HG02678 (cell line): ENCODE measurements around the gene FCER1G.
A peak's percentile ranks its signal among the peaks of the same experiment; 100 is the strongest.
"Not testable (repeated sequence)": the region's sequence is repeated elsewhere in the genome, so short reads cannot be mapped to it uniquely, and the experiment has no call there.

Experiments used
- ATAC-seq: cut with Tn5 transposase; IDR thresholded peaks from one replicate; pipeline ENCODE4 v1.9.1; 2021; ENCODE audit warnings: mild to moderate bottlenecking, moderate library complexity; ENCODE audit not compliant: unreplicated experiment

Gene FCER1G

DNA sequence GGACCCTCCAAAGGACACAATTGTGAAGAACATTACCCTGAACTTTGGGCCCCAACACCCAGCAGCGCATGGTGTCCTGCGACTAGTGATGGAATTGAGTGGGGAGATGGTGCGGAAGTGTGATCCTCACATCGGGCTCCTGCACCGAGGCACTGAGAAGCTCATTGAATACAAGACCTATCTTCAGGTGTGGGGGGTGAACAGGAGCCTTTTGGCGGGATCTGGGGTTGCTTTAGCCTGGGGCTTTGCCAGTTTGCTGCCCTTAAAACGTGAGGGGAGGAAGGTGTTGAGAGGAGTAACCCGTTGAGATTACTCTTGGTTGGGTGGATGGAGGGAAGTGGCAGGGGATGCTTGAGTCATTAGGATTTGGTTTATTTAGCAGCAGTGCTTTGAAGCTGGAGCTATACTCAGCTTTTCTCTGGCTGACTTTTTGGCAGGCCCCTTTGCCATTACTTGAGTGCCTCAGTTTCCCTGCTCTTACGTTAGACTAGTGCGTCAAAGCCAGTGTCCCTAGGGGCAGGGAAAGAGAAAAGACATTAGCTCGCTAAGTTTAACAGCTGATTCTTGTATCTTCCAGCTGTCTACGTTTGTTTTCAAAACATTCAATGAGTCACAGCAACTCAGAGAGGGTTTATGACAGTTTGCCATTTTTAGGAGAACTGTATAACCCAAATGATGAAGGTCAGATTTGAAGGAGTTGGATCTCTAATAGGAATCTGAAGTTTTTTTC, 8.5 kb upstream of the FCER1G start:
- no peak for ATAC-seq

DNA sequence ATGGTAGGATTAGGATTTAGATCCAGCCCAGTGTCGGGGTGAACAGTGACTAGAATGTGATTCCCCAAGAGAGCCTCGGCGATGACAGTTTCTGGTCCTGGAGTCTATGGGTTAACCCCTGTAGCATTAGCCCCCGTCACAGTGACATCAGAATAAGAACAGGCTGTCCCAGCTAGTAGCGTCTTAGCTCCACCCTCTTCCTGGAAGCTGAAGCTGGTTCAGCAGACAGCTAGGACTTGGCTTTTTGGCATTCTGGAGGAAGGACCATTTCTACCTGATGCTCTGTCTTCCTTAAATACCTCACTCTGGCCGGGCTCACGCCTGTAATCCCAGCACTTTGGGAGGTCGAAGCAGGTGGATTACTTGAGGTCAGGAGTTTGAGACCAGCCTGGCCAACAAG, 7.9 kb upstream of the FCER1G start:
- no peak for ATAC-seq

DNA sequence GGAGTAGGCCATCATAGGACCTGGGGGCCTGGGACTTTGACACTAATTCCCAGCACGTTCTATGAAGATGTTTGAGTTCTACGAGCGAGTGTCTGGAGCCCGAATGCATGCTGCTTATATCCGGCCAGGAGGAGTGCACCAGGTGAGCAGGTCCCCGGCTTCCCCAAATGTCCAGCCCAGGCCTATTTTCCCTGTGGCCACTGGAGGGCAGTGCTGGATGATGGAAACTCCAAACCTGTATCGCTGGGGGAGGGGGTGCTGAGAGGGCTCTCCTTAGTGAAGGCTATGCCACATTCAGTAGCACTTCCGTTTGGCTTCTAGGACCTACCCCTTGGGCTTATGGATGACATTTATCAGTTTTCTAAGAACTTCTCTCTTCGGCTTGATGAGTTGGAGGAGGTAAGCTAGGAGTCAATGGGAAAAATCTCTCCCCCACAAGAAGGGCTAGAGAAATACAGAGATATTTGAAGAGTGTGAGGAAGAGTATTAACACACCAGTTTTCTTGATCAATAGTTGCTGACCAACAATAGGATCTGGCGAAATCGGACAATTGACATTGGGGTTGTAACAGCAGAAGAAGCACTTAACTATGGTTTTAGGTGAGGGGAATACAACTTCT, 5.2 kb upstream of the FCER1G start:
- ATAC-seq = peak; percentile 66

DNA sequence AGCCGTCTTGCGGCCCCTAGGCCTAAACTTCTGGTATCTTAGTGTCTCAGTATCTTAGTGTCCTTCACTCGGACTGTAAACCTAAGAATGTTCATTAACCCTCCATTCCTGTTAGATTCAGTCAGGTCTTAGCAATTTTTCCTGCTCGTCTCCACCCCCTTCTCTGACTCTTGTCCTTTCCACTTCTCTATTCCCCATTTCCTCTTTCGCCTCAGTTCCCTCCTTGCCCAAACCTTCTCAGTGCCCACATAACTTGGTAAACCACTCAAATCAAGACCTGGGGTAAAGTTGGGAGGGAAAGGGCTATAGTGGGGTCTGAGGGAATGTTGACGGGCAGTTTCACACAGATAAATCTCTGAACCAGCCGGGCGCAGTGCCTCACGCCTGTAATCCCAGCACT, 726 bp upstream of the FCER1G start:
- no peak for ATAC-seq

DNA sequence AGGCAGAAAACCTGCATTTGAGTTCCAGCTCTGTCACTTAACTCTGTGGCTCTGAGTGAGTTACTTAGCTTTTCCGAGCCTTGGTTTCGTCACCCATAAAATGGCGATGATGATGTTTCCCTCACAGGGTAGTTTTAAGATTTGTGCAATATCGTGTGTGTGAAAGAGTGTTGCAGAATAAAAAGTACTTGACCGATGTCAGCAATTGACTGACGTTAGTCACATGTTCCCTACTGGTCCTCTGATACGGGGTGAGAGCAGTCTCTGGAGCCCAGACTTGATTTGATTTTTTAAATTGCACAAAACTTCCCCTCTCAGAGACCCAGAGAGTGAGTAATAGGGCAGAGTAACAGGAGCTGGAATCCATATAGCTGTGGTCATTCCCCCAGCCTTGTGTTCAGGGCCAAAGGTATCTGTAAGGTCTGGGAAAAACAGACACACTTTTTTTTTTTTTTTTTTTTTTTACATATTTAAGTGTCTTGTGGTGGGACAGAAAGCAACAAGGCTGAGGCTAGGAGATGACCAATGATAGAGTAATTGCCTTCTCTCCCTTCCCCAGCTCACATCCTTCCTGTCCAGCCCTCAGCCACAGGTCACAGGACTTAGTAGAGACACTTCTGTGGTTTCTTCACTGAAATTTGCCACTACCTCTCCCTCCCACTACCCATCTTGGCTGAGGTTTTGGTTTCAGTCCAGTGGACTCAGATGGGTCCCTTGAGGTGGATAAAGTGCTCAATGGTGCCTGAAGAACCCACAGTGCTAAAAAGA, 2.0 kb downstream of the FCER1G start:
- peak; percentile 92 for ATAC-seq

DNA sequence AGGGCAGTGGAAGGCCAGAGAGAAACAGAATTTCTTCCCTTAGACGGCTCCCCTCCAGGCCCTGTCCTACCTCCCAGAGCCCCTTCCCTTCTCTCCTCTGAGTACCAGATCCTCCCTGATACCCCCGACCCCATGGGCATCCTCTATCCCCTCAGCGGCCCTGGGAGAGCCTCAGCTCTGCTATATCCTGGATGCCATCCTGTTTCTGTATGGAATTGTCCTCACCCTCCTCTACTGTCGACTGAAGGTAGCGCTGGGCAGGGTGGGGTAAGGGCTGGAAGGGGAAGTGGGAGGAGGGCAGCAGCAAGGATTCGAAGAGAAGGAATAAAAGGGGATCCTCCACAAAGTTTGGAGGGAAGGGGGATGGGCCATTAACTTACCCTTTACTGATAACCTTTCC, 2.7 kb downstream of the FCER1G start:
- ATAC-seq = no peak

DNA sequence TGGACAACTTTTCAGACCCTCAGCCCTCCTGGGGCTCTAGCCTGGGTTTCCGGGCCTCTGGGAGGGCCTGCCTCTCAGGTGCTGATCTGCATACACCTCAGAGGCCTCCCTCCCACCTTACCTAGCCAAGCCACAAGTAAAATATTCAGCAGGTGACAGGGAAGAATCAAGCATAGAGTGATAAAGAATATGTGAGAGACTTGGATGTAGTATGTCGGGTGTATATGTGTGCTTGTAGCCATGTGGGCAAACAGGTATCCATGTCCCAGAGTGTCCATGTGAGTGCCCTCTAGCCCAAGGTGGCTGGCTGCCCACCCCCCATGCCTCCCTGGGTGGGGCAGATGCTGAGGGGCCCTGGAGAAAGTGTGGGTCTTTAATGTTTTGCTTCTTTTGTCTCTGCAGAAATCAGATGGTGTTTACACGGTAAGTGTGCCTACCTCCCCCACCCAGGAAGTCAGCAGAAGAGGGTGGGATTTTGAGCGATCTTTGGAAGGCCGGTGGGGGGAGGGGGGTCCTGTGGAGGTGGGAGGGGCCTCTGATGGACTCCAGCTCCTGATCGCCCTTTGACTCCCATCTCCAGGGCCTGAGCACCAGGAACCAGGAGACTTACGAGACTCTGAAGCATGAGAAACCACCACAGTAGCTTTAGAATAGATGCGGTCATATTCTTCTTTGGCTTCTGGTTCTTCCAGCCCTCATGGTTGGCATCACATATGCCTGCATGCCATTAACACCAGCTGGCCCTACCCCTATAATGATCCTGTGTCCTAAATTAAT, 3.4 kb downstream of the FCER1G start:
- no peak for ATAC-seq

DNA sequence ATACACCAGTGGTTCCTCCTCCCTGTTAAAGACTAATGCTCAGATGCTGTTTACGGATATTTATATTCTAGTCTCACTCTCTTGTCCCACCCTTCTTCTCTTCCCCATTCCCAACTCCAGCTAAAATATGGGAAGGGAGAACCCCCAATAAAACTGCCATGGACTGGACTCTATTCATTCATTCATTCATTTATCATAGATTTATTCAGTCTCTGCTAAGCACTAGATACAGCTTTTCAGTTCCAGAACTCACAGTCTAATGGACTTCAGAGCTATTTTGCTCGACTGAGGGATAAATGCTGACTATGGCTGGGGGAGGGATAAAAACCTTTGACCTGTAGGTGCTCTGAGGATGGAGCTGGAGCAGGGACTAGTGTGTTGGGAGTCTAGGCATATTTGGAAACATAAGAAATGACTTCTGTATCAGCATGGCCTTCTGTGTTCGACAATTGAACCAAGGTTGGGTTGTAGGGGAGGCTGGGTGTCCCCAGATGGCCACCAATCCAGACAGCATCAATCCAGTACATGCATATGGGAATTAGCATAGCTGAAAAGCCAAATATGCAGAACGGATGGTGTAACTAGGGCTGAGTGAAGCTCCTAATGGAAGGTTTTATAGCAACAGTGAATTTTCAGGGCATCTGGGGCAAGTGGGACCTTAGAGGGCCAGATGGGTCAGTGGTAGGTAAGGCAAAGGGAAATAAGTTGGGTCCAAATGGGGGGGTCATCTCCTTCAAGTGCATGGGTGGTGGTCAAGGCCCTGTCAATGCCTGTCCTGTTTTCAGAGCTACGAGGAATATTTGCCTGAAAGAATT, 4.2 kb downstream of the FCER1G start:
- ATAC-seq = no peak

DNA sequence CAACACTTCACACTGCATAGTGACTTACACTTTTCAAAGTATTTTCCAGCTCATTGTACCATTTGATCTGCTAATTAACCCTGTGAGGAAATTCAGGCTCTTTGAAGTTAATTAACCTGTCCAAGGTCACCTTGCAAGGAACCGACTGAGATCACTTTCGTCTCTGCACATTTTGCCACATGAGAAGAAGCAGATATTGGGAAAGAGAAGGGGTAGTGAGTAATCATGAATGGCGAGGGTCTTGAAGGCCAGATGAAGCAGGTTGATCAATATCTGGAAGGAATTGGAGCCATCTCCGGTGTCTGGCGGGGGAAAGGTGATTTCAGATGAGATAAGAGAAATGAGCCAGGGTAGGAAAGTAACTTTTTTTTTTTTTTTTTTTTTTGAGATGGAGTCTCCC, 4.9 kb downstream of the FCER1G start:
- ATAC-seq = no peak

DNA sequence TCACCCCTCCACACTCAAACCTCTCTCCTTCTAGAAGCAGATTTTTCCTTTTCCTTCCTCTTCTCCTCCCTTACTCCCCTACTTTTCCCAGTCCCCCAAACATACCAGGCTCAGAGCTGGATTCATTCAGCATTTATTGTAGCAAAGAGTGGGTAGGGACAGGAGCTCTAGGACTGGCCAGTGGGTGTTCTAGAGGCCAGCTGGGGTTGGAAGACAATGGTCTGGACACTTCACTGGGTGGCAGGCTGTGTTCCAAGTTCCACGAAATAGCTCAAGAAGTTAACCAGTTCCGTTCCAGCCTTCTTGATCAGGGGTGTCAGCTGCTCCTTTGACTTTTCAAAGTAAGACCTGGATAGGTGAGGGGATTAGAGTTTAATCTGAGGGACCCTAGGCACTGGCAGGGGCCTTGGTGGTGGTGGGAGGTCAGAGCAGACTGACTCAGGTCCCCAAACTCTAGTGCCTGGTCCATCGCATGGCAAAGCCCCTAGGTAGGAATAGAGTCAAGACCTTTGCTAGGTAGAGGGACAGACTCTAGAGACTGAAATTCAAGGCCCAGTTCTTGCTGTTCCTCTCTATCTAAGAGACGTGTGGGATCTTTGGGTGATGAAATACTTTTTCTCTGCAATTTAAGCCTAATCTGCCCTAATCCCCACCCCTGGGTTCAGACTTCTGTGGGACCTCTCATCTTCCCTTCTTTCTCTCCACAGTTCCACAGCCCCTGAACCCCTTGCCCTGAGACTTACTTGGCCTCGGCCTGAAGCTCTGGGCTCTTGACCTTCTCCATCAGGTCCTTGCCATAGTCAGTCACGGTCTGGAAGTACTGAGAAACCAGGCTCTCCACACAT, 7.3 kb downstream of the FCER1G start:
- no peak for ATAC-seq

DNA sequence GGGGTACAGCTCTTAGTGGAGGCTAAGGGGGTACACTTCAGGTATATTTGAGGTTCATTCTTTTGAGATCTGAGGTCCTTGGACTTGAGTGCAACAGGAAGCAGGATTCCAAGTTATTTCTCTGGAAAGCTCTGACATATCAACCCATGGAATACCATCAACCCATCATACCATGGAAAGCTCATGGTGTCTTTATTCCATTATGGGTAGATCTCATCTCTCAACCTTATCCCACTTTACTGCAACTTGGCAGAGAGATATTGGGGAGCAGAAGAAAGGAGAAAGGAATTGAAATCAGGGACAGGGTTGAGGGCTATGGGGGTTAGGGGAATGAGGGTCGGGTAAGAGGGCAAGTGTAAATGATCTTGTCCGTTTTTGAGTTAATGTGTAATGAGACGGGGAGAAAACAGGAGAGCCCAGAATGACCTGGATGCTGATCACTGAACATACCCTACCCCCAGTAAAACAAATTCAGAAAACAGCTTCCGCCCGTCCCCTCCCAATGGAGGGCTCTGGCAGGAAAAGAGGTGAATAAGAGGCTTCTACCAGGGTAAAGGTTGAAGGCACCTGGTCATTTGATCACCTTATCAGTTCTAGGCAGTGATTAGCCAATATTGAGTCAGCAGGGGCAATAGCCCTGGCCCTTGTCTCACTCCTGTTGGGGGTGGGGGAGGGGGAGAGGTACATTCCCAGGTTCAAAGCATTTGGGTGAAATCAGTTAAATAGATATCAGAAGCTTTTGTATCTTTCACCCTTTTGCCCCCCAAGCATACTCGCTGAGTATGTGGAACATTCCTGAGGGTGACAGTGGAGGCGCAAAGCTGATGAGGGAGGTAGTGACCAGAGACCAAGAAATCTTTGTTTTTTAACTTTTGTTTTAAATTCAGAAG, 9.0 kb downstream of the FCER1G start:
- no peak for ATAC-seq

DNA sequence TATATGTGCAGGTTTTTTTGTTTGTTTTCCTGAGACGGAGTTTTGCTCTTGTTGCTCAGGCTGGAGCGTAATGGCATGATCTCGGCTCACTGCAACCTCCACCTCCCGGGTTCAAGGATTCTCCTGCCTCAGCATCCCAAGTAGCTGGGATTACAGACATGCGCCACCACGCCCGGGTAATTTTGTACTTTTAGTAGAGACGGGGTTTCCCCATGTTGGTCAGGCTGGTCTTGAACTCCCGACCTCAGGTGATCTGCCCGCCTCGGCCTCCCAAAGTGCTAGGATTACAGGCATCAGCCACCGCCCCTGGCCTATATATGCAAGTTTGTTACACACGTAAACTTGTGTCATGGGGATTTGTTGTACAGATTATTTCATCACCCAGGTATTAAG, 9.6 kb downstream of the FCER1G start:
- ATAC-seq = not testable (repeated sequence)

DNA sequence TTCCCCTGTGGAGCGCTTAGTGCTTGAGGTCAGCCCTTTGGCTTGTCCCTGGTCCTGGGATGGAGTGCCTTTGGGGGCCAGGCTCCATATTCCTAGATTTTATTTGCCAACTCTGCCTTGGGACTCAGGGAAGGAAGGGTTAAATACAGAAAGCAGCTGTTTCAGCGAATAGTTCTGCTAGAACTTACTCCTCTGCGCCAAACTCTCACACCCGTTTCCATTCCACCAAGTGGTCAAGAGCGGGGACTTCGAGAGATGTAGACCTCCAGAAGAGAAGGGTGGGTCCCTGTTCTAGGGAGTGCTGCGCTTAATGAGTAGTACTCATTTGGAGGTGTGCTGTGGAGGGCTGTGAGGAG, 10.1 kb downstream of the FCER1G start:
- no peak for ATAC-seq

DNA sequence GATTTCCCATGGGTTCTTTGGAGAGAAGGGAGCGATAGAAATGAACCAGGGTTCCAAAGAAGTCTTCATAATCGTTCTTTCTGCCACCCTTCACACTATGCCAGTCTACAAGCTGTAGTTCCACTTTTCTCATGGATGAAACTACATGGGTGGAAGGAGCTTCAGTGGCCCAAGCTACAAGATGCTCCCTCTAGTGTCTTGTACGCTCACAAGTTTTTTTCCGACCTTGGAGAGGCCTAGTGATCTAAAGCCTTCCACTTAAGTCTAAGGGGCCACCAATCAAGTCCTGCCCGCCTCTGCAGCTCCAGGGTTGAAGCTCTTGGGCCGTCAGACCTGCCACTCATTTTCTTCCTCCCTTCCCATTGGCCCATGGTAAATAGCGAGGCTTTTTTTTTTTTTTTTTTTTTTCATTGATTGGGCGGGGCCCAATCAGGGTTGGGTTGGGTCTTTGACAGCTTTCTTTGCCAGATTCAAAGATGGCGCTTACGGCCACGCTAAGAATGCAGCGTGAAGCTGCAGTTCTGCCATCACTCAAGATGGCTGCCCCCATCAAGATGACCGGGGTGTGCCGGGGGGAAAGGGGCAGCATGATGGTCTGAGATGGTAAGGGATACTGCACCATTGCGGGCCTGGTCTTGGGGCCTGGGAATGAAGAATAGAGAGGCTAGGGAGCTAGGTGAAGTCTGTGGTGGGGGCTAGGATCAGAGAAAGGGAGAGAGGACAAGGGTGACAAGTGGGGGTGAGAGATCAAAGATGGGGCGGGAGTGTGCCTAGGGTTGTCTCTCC, 10.6 kb downstream of the FCER1G start, which contains the start of gene TOMM40L:
TSS of gene TOMM40L (plus strand) at position 527 of the 786 bp plus-strand sequence. CDS start 430 bp downstream, outside the sequence.
- ATAC-seq = peak; percentile 97

DNA sequence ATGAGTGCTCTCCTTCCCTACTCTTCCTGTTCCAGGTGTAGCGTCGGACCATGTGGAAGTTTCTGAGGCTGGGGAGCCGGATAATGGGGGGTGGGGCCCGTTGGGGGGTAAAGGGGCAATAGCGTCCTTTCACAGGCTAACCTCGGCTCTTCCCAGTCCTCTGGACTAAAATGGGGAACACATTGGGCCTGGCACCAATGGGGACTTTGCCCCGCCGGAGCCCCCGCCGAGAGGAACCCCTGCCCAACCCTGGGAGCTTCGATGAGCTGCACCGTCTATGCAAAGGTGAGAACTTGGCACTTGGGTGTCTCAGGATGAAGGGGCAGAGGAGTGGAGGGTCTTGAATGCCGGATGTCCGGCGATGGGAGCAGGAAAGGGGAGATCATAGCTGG, 11.2 kb downstream of the FCER1G start:
- no peak for ATAC-seq

DNA sequence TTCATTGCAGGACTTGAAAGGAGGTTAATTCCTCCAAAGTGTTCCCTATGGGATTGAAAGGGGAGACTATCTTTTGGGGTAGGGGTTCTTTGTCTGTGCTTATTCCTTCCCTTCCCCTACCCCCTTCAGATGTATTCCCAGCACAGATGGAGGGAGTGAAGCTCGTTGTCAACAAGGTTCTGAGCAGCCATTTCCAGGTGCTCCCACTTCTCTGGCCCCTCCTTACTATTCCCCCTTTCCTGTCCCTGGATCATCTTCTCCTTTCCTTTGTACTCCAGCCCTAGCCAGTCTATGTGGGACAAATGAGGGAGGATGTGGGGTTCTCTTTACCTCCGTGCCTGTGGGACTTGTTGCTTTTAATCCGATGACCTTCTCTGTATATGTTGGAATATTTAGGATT, 11.7 kb downstream of the FCER1G start:
- no peak for ATAC-seq

DNA sequence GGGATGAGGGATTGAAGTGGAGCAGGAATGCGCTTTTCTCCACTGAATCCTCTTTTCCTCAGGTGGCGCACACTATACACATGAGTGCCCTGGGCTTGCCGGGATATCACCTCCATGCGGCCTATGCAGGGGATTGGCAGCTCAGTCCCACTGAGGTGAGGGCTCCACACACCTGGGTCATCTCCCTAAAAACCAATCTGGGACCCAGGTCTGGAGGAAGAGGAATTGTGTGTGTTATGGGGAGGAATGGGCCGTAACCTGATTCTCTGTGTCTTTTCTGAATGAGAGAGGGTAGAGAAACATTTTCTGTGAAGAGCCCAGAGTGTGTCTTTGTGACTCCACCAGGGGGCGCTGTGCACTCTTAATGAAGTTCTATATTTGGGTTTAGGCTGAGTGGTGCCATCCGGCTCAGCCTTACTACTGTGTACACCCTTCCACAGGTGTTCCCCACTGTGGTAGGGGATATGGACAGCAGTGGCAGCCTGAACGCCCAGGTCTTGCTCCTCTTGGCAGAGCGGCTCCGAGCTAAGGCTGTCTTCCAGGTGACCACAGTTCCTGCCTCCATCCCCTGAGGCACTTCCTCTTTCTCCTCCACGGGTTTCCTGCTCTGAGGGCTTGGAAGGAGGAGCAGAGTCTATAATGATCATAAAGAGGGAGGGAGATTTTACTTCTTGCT, 12.2 kb downstream of the FCER1G start:
- peak; percentile 32 for ATAC-seq
